Panc1 (cell line): ENCODE measurements around the gene GRM7. TPM values are rescaled to one million over a fixed set of nuclear protein-coding genes. Genes with fewer than 3 reads are reported as not detected.

Experiments used
- ATAC-seq: fragments of 200-7000 bp; cut with Tn5 transposase; 2 replicates; pipeline ENCODE4 v1.9.1; 2020; ENCODE audit warnings: mild to moderate bottlenecking, moderate library complexity
- BruUV-seq: library from RNA; stranded (reverse); fragments of 400-500 nt; replicated peaks from 2 replicates; lab custom pipeline; 2021; lab: Mats Ljungman, UMichigan
- CTCF ChIA-PET: fragments of 300-600 bp; sonication (Branson Sonifier 250); formaldehyde crosslinking; loops from one replicate; lab custom pipeline; 2022; ENCODE audit warnings: antibody characterized with exemption; lab: Charles Lee
- POLR2A ChIA-PET: fragments of 300-600 bp; sonication (Branson Sonifier 250); formaldehyde crosslinking; loops from one replicate; lab custom pipeline; 2022; ENCODE audit warnings: antibody characterized with exemption; lab: Charles Lee
- DNase-seq: peaks from one replicate; pipeline ENCODE4 v3.0.0-alpha.2; 2010; ENCODE audit warnings: low read depth, low spot score
- H3K27ac ChIP-seq: 2 replicates; pipeline ENCODE4 v1.5.1; 2011; ENCODE audit warnings: mild to moderate bottlenecking, low read length, inconsistent platforms
- H3K27me3 ChIP-seq: fragments of 200-500 bp; sonication (Bioruptor generic); 2 replicates; pipeline ENCODE4 v1.6.0; 2014; ENCODE audit warnings: low read length, inconsistent platforms; ENCODE audit not compliant: control insufficient read depth, insufficient read depth
- H3K36me3 ChIP-seq: fragments of 200-500 bp; sonication (Bioruptor generic); 2 replicates; pipeline ENCODE4 v1.5.1; 2014; ENCODE audit warnings: inconsistent platforms, mild to moderate bottlenecking, low read length, moderate library complexity; ENCODE audit not compliant: control insufficient read depth, insufficient read depth
- H3K4me1 ChIP-seq: 2 replicates; pipeline ENCODE4 v1.5.1; 2011; ENCODE audit warnings: inconsistent platforms, mild to moderate bottlenecking, low read length, moderate library complexity; ENCODE audit not compliant: control insufficient read depth, insufficient read depth
- H3K4me3 ChIP-seq, 2 experiments: 2 replicates each; pipeline ENCODE4 v1.5.1; 2011 to 2012; ENCODE audit warnings: low read depth in 2 of 2, low read length in 2 of 2, mild to moderate bottlenecking in 2 of 2, inconsistent platforms in 1 of 2, moderate library complexity in 1 of 2
- H3K9me3 ChIP-seq: fragments of 200-500 bp; sonication (Bioruptor generic); 2 replicates; pipeline ENCODE4 v1.5.1; 2014; ENCODE audit warnings: low read depth, mild to moderate bottlenecking, inconsistent platforms, low read length, moderate library complexity; ENCODE audit not compliant: control insufficient read depth, insufficient read depth
- POLR2AphosphoS5 ChIP-seq: IDR thresholded peaks from 2 replicates; pipeline ENCODE4 v1.6.1; 2012; ENCODE audit warnings: mild to moderate bottlenecking, low read depth, low read length, moderate library complexity
- SIN3A ChIP-seq: IDR thresholded peaks from 2 replicates; pipeline ENCODE4 v1.6.1; 2012; ENCODE audit warnings: low read depth, mild to moderate bottlenecking, low read length, moderate library complexity, borderline replicate concordance; ENCODE audit not compliant: insufficient read depth
- TCF7L2 ChIP-seq: IDR thresholded peaks from 2 replicates; pipeline ENCODE4 v1.6.1; 2011; ENCODE audit warnings: mild to moderate bottlenecking, low read depth, low read length, inconsistent platforms
- in situ Hi-C: cut with HindIII; loops from 2 replicates; pipeline ENCODE4 v1.10.0; 2016; ENCODE audit warnings: low sequenced_read_pairs, low pct_unique_long_range_greater_than_20kb
- intact Hi-C: fragments of 100-400 bp; cut with micrococcal nuclease; formaldehyde crosslinking; loops from one replicate; pipeline ENCODE4 v1.10.0; 2022; ENCODE audit not compliant: unreplicated experiment
- total RNA-seq: library from RNA; stranded (reverse); gene quantifications from one replicate; pipeline ENCODE4 v1.2.1, GENCODE V29; 2021; ENCODE audit not compliant: unreplicated experiment
- TF ChIP-seq, protein P1 (sequence below), 2 experiments: IDR thresholded peaks; 2 replicates each; pipeline ENCODE4 v1.6.1; 2011 to 2012; ENCODE audit warnings: low read depth in 2 of 2, control low read depth in 1 of 2, low read length in 1 of 2, mild to moderate bottlenecking in 1 of 2, moderate library complexity in 1 of 2; ENCODE audit not compliant: insufficient read depth in 1 of 2
- TF ChIP-seq, protein P2 (sequence below): fragments of 450-650 bp; IDR thresholded peaks from 2 replicates; pipeline ENCODE4 v1.5.1; 2017; ENCODE audit warnings: mild to moderate bottlenecking

Gene GRM7
- total RNA-seq, 1 experiment from 2014 or later = not detected

- Histone ChIP-seq H3K27ac (no peak overlapping the region), H3K4me3 (no peak overlapping the region), H3K4me1 (no peaks in the 10 kb centered on the region), H3K27me3 (no peaks in the 10 kb centered on the region), H3K9me3 (no peaks in the 10 kb centered on the region), H3K36me3 (no peaks in the 10 kb centered on the region)
- ChIA-PET POLR2A (no interaction called here), CTCF (no interaction called here)
- ATAC-seq (no peak), DNase-seq (no peak)
- in situ Hi-C loops (no loop called here), intact Hi-C loops (no loop called here)
- BruUV-seq = no TSS peak
- no peak for TF ChIP-seq SIN3A
- TF ChIP-seq, protein P1, sequence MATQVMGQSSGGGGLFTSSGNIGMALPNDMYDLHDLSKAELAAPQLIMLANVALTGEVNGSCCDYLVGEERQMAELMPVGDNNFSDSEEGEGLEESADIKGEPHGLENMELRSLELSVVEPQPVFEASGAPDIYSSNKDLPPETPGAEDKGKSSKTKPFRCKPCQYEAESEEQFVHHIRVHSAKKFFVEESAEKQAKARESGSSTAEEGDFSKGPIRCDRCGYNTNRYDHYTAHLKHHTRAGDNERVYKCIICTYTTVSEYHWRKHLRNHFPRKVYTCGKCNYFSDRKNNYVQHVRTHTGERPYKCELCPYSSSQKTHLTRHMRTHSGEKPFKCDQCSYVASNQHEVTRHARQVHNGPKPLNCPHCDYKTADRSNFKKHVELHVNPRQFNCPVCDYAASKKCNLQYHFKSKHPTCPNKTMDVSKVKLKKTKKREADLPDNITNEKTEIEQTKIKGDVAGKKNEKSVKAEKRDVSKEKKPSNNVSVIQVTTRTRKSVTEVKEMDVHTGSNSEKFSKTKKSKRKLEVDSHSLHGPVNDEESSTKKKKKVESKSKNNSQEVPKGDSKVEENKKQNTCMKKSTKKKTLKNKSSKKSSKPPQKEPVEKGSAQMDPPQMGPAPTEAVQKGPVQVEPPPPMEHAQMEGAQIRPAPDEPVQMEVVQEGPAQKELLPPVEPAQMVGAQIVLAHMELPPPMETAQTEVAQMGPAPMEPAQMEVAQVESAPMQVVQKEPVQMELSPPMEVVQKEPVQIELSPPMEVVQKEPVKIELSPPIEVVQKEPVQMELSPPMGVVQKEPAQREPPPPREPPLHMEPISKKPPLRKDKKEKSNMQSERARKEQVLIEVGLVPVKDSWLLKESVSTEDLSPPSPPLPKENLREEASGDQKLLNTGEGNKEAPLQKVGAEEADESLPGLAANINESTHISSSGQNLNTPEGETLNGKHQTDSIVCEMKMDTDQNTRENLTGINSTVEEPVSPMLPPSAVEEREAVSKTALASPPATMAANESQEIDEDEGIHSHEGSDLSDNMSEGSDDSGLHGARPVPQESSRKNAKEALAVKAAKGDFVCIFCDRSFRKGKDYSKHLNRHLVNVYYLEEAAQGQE (IDR thresholded peaks at IDR 0.05; ENCODE audit: insufficient read depth in 1 of 2, low read depth in 2 of 2, low read length in 1 of 2) = no peak
- TF ChIP-seq, protein P2, sequence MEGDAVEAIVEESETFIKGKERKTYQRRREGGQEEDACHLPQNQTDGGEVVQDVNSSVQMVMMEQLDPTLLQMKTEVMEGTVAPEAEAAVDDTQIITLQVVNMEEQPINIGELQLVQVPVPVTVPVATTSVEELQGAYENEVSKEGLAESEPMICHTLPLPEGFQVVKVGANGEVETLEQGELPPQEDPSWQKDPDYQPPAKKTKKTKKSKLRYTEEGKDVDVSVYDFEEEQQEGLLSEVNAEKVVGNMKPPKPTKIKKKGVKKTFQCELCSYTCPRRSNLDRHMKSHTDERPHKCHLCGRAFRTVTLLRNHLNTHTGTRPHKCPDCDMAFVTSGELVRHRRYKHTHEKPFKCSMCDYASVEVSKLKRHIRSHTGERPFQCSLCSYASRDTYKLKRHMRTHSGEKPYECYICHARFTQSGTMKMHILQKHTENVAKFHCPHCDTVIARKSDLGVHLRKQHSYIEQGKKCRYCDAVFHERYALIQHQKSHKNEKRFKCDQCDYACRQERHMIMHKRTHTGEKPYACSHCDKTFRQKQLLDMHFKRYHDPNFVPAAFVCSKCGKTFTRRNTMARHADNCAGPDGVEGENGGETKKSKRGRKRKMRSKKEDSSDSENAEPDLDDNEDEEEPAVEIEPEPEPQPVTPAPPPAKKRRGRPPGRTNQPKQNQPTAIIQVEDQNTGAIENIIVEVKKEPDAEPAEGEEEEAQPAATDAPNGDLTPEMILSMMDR = no peak
- TF ChIP-seq POLR2AphosphoS5 = no peak
- TF ChIP-seq TCF7L2 = no peak
Observed at GRCh38 chr3:7270731-7271130, 409.8 kb downstream of the GRM7 start.

DNA sequence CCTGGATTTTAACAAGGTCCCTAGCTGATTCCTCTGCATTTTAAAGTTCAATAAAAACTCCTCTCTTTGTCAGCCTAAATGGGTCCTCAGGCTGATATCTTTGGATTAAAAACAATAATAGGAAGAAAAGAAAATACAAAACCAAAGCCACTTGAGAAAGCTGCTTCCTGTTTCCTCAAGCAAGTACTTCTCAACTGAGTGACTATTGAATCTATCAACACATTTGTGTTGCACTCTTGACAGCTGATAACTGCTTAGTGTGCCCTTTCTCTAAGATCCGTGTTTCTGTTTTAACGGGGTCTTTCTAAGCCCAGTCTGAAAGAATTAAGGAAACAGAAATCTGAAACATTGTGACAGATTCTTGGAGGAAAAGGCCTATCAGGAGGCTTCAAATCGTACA is 410.7 kb downstream of the GRM7 start:
- in situ Hi-C loops = no loop called here
- ATAC-seq = no peak

More for the DNA sequence above, 410.7 kb downstream of the GRM7 start:
- Histone ChIP-seq H3K4me3 (no peak overlapping the region), H3K27me3 (no peaks in the 10 kb centered on the region), H3K4me1 (no peaks in the 10 kb centered on the region), H3K27ac (no peak overlapping the region), H3K9me3 (no peaks in the 10 kb centered on the region), H3K36me3 (no peaks in the 10 kb centered on the region)
- intact Hi-C loops = no loop called here
- DNase-seq = no peak
- ChIA-PET CTCF (no interaction called here), POLR2A (no interaction called here)
- TF ChIP-seq SIN3A (no peak), TCF7L2 (no peak), POLR2AphosphoS5 (no peak)
- TF ChIP-seq, protein P2 = no peak
- TF ChIP-seq, protein P1 (IDR thresholded peaks at IDR 0.05; ENCODE audit: insufficient read depth in 1 of 2, low read depth in 2 of 2, low read length in 1 of 2) = no peak
- BruUV-seq = no TSS peak
